NB4 (cell line): ENCODE data around the gene SLC25A10.

Source experiments
- DNase-seq: peaks from one replicate; pipeline ENCODE4 v3.0.0; 2010; ENCODE audit warnings: low read depth
- H3K4me3 ChIP-seq: one replicate; pipeline ENCODE4 v1.5.1; 2011; ENCODE audit warnings: mild to moderate bottlenecking, low read depth, low read length, moderate library complexity
- MYC ChIP-seq: IDR thresholded peaks from 2 replicates; pipeline ENCODE4 v1.6.1; 2011; ENCODE audit warnings: low read depth, low read length
- POLR2A ChIP-seq: IDR thresholded peaks from 2 replicates; pipeline ENCODE4 v1.6.1; 2011; ENCODE audit warnings: mild to moderate bottlenecking; ENCODE audit not compliant: insufficient read length; ENCODE audit errors: extremely low read depth
- TF ChIP-seq, protein P1 (sequence below): IDR thresholded peaks from one replicate; pipeline ENCODE4 v1.5.1; 2012; ENCODE audit warnings: low read depth, low read length
- TF ChIP-seq, protein P2 (sequence below): IDR thresholded peaks from 2 replicates; pipeline ENCODE4 v1.6.1; 2011; ENCODE audit warnings: low read depth, low read length

SLC25A10 gene

DNA sequence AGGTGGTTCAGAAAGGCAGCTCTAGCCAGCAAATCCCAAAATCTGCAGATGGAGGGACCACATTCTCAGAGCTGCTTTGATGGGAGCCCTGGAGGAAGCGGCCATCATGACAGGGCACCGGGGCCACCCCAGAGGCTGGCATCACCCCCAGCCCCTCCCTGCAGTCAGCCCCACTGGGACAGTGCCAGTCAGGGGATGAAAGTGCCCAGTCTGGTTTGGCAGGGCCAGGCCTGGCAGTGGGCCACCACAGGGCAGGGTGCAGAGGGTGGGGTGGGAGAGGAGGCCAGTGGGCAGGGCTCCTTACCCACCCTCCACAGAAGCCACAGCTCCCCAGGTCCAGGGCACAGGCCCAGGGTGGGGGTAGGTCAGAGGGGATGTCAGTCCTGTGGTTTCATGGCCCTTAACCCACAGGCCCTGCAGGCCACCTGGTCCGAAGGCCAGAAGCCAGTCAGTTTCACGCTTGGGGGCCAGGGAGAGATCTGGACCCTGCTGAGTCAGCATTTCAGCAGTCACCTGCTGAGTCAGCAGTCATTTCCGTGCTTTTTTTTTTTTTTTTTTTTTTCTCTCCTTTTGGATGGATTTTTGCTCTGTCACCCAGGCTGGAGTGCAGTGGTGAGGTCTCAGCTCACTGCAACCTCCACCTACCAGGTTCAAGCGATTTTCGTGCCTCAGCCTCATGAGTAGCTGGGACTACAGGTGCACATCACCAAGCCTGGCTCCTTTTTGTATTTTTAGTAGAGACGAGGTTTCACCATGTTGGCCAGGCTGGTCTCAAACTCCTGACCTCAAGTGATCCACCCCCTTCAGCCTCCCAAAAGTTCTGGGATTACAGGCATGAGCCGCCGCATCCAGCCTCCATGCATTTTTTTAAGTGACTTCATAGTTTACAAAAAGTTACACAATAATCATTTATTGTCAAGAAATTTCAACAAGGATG lies 10.4 kb downstream of the SLC25A10 start:
- no peak for TF ChIP-seq MYC
- TF ChIP-seq, protein P1, sequence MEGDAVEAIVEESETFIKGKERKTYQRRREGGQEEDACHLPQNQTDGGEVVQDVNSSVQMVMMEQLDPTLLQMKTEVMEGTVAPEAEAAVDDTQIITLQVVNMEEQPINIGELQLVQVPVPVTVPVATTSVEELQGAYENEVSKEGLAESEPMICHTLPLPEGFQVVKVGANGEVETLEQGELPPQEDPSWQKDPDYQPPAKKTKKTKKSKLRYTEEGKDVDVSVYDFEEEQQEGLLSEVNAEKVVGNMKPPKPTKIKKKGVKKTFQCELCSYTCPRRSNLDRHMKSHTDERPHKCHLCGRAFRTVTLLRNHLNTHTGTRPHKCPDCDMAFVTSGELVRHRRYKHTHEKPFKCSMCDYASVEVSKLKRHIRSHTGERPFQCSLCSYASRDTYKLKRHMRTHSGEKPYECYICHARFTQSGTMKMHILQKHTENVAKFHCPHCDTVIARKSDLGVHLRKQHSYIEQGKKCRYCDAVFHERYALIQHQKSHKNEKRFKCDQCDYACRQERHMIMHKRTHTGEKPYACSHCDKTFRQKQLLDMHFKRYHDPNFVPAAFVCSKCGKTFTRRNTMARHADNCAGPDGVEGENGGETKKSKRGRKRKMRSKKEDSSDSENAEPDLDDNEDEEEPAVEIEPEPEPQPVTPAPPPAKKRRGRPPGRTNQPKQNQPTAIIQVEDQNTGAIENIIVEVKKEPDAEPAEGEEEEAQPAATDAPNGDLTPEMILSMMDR = no peak
- no peak for TF ChIP-seq POLR2A
- TF ChIP-seq, protein P2, sequence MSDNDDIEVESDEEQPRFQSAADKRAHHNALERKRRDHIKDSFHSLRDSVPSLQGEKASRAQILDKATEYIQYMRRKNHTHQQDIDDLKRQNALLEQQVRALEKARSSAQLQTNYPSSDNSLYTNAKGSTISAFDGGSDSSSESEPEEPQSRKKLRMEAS = no peak
- DNase-seq = peak; percentile 42
- H3K4me3 ChIP-seq = no peak overlapping the region

DNA sequence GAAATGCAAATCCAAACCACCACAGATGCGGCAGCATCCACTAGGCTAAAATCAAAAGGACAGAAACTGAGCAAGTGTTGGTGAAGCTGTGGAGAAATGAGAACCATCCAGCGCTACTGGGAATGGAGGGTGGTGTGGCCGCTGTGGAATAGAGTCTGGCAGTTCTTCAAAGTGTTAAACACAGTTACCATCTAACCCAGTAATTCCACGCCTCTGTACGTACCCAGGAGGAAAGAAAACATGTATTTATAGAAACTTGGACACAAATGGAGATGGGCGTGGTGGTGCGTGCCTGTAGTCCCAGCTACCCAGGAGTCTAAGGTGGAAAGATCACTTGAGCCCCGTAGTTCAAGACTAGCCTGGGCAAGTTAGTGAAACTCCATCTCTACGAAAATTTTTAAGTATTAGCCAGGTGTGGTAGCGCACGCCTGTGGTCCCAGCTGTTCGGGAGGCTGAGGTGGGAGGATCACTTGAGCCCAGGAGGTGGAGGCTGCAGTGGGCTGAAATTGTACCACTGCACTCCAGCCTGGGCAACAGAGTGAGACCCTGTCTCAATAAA lies 11.6 kb downstream of the SLC25A10 start:
- TF ChIP-seq, protein P2 = no peak
- TF ChIP-seq, protein P1 = no peak
- TF ChIP-seq MYC (no peak), POLR2A (no peak)
- H3K4me3 ChIP-seq = no peak overlapping the region
- no peak for DNase-seq

DNA sequence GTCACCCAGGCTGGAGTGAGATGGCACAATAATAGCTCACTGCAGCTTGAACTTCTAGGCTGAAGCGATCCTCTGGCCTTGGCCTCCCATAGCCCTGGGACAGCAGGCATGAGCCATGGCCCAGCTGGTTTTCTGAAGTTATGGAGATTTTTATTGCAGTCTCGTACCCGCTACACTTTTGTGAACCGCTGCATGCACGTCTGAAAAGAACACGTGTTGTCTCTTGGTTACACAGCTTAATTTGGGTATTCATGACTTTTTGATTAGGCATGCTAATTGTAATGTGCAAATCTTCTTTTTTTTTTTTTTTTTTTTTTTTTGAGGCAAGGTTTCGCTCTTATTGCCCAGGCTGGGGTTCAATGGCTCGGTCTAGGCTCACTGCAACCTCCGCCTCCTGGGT lies 13.4 kb downstream of the SLC25A10 start:
- no peak for DNase-seq
- TF ChIP-seq, protein P2 = no peak
- no peak for TF ChIP-seq POLR2A
- TF ChIP-seq, protein P1 = no peak
- TF ChIP-seq MYC = no peak

DNA sequence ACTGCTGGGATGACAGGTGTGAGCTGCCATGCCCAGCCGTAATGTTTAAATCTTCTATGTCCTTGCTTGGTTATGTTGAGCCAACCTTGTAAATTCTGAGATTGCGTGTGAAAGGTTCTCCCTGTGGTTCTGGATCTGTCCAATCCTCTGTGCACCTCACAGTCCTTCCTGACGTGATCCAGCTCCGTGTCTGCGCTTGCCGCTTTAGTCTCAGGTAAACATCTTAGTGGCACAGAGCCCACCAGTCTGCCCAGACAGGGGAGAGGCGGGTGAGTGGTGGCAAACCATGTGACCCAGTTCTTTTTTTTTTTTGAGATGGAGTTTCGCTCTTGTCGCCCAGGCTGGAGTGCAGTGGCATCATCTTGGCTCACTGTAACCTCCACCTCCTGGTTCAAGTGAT lies 13.9 kb downstream of the SLC25A10 start:
- no peak for TF ChIP-seq MYC
- TF ChIP-seq POLR2A = no peak
- TF ChIP-seq, protein P1 = no peak
- TF ChIP-seq, protein P2 = no peak
- H3K4me3 ChIP-seq = no peak overlapping the region
- no peak for DNase-seq

More for the DNA sequence above, 13.4 kb downstream of the SLC25A10 start:
- H3K4me3 ChIP-seq = no peak overlapping the region

DNA sequence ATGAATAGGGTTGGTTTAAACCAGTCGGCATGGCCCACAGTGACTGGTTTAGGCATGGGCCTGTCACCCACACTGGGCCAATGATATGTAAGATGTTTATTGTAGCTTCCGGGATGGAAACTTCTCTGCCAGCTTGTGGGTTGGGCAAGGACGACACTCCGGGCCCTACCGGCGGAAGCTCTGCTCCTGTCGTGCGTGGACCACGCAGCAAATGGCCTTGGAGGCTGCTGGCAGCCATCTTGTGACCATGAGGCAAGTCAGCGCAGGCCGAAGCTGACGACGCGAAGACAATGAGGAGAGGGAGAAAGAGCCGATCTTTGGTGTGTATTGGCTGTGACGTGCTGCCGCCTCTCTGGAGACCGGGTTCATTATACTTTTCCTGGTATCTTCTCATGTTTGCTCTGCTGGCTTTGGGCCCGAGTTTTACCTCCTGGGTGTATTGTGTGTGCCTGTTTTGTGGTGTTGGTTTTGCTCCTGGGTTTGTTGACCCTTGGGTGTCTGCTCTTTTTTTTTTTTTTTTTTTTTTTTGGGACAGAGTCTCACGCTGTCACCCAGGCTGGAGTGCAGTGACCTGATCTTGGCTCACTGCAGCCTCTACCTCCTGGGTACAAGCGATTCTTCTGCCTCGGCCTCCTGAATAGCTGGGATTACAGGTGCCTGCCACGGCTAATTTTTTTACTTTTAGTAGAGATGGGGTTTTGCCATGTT lies 15.4 kb downstream of the SLC25A10 start:
- no peak for DNase-seq
- no peak overlapping the region for H3K4me3 ChIP-seq
- TF ChIP-seq, protein P1 = no peak
- TF ChIP-seq, protein P2 = no peak
- TF ChIP-seq POLR2A = no peak
- TF ChIP-seq MYC = no peak
